WERI-Rb-1 (cell line): ENCODE results near the gene PCLAF.

ENCODE experiments used
- DNase-seq: peaks from one replicate; pipeline ENCODE4 v3.0.0-alpha.2; 2020
- H3K27ac ChIP-seq: fragments of 250-450 bp; sonication (Bioruptor Pico); 2 replicates; pipeline ENCODE4 v1.5.1; 2020; ENCODE audit warnings: mild to moderate bottlenecking, moderate library complexity
- H3K27me3 ChIP-seq: fragments of 250-450 bp; sonication (Bioruptor Pico); 2 replicates; pipeline ENCODE4 v1.5.1; 2021; ENCODE audit warnings: mild to moderate bottlenecking, low read depth, moderate library complexity; ENCODE audit not compliant: insufficient read depth, severe bottlenecking
- H3K36me3 ChIP-seq: fragments of 250-450 bp; sonication (Bioruptor Pico); 2 replicates; pipeline ENCODE4 v1.5.1; 2020; ENCODE audit warnings: mild to moderate bottlenecking, moderate library complexity
- H3K4me3 ChIP-seq: 2 replicates; pipeline ENCODE4 v1.5.1; 2011; ENCODE audit warnings: low read depth, mild to moderate bottlenecking, control low read depth, low read length
- H3K9me3 ChIP-seq: fragments of 250-450 bp; sonication (Bioruptor Pico); 2 replicates; pipeline ENCODE4 v1.5.1; 2021; ENCODE audit warnings: mild to moderate bottlenecking, moderate library complexity; ENCODE audit not compliant: severe bottlenecking
- TF ChIP-seq, protein P1 (sequence below): IDR thresholded peaks from 2 replicates; pipeline ENCODE4 v1.5.1; 2011; ENCODE audit warnings: low read depth, mild to moderate bottlenecking, control low read depth, inconsistent platforms, low read length

PCLAF gene

GRCh38 chr15:64381000-64381751 is at the start of gene PCLAF:
Gene PCLAF, minus strand, starts transcription at chr15:64381441. Its CDS starts 70 bp downstream, at chr15:64381371.
- TF ChIP-seq, protein P1, sequence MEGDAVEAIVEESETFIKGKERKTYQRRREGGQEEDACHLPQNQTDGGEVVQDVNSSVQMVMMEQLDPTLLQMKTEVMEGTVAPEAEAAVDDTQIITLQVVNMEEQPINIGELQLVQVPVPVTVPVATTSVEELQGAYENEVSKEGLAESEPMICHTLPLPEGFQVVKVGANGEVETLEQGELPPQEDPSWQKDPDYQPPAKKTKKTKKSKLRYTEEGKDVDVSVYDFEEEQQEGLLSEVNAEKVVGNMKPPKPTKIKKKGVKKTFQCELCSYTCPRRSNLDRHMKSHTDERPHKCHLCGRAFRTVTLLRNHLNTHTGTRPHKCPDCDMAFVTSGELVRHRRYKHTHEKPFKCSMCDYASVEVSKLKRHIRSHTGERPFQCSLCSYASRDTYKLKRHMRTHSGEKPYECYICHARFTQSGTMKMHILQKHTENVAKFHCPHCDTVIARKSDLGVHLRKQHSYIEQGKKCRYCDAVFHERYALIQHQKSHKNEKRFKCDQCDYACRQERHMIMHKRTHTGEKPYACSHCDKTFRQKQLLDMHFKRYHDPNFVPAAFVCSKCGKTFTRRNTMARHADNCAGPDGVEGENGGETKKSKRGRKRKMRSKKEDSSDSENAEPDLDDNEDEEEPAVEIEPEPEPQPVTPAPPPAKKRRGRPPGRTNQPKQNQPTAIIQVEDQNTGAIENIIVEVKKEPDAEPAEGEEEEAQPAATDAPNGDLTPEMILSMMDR: no peak
- Histone ChIP-seq H3K9me3 (no peaks in the 10 kb centered on the region), H3K27ac (peak within 1 kb of the TSS; percentile 93), H3K36me3 (peaks cover 32% of the 10 kb centered on the region), H3K4me3 (peak within 1 kb of the TSS; percentile 69), H3K27me3 (no peaks in the 10 kb centered on the region)
- peak; percentile 98 for DNase-seq

DNA sequence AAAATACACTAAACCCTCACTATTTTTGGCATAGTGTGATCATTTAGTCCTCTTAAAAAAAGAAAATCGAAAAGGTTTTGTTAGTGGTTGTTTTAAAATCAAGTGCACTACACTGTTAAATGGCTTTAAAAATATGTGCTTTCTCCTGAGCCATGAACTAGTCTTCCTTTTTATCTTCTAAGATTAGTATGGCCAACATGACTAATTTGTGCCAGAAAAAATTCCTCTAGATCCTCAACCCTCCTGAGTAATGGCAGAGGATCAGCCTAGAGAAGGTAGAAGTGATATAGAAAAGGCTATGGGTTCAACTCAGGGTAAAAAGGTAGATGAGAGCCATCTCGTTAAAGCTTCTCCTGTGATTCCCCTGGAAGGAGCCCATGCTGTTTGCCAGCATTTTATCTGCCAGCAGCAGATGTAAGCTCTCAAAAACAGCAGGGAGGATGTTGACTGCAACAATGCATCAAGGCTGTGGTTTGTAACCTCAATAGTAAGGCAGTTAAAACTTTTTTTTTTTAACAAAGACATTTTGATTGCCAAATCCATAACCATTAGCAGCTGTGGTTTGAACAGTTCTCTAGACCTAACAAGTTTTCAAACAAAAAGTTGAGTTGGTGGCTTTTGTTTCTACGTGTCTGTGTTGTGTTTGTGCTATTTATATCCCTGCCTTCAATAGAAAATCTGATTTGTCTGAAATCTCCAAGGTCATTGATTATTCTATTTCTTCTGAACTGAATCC is 48.9 kb upstream of the PCLAF start:
- H3K27me3 ChIP-seq: no peaks in the 10 kb centered on the region
- H3K9me3 ChIP-seq: no peaks in the 10 kb centered on the region
- TF ChIP-seq, protein P1: no peak
- H3K4me3 ChIP-seq: no peak overlapping the region
- H3K36me3 ChIP-seq: peaks cover 15% of the 10 kb centered on the region
- no peak overlapping the region; the same call in 1 of the 2 replicates for H3K27ac ChIP-seq
- DNase-seq: peak; percentile 17

DNA sequence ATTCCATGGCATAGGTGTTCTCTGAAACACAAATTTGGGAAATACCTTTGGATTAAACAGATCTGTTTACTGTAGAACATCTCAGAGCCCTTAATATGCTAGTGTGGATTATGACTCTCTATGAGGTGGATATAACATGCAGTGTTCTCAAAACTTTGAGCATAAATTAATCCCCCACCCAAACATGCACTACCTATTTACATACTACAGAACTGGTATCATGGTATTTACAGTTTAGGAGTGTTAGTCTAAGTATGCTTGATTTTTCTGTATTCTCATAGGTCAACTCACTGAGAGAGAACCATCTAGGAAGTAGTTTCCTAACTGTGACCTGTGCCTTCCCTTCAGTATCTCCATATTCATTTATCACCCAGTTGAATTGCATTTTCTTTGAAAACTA is 48.2 kb upstream of the PCLAF start:
- Histone ChIP-seq H3K27me3 (no peaks in the 10 kb centered on the region), H3K27ac (no peak overlapping the region), H3K9me3 (no peaks in the 10 kb centered on the region), H3K36me3 (peaks cover 15% of the 10 kb centered on the region), H3K4me3 (no peak overlapping the region)
- TF ChIP-seq, protein P1: no peak
- no peak for DNase-seq

DNA sequence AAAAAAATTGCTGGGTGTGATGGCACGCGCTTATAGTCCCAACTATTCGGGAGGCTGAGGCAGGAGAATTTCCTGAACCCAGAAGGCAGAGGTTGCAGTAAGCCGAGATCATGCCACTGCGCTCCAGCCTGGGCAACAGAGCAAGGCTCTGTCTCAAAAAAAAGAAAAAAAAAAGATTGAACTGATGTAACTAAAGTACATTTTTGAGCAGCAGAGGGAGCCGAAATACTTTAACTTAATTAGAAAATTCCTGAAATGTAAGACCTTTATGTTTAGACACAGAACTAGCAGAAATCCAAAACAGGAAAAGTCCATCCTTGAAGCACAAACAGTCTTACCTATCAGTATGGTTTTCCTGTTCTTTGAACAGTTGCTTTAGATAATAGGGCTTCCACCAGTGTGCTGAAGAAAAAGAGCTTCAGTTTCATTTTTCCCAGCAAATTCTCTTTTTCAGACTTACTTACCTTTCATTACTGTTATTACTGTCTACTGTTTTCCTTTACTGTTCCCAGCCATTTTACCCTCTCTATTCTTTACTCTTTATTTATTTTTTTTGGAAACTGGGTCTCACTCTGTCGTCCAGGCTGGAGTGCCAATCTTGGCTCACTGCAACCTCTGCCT is 45.7 kb upstream of the PCLAF start:
- Histone ChIP-seq H3K27ac (no peak overlapping the region), H3K36me3 (peaks cover 15% of the 10 kb centered on the region), H3K4me3 (no peak overlapping the region), H3K9me3 (no peaks in the 10 kb centered on the region), H3K27me3 (no peaks in the 10 kb centered on the region)
- TF ChIP-seq, protein P1: no peak
- DNase-seq: peak; percentile 7

GRCh38 chr15:64425221-64425620 is 44.0 kb upstream of the PCLAF start:
- no peaks in the 10 kb centered on the region for H3K9me3 ChIP-seq
- TF ChIP-seq, protein P1: no peak
- H3K36me3 ChIP-seq: peaks cover 18% of the 10 kb centered on the region
- DNase-seq: no peak
- H3K4me3 ChIP-seq: no peak overlapping the region
- no peaks in the 10 kb centered on the region for H3K27me3 ChIP-seq
- no peak overlapping the region for H3K27ac ChIP-seq
